Measurements from ENCODE around the gene TGFBR1.

GRCh38 chr9:99125446-99125845 lies 20.5 kb downstream of the TGFBR1 start:
- TF ChIP-seq POLR2A (IDR thresholded peaks at IDR 0.05), result no peak
- TF ChIP-seq CTCF (IDR thresholded peaks at IDR 0.05), result no peak
